IMR-90 (cell line): Measurements from ENCODE around the gene DNAJC5. TPM values are rescaled to one million over a fixed set of nuclear protein-coding genes. Genes with fewer than 3 reads are reported as not detected.

Source experiments
- ATAC-seq: fragments of 200-7000 bp; cut with Tn5 transposase; 2 replicates; pipeline ENCODE4 v1.9.1; 2020; ENCODE audit warnings: low read depth, mild to moderate bottlenecking, moderate library complexity
- BruUV-seq: library from RNA; stranded (reverse); fragments of 400-500 nt; replicated peaks from 2 replicates; lab custom pipeline; 2021; lab: Mats Ljungman, UMichigan
- CTCF ChIA-PET: fragments of 300-600 bp; formaldehyde crosslinking; extraction: SDS; loops from one replicate; lab custom pipeline; 2021; ENCODE audit warnings: antibody characterized with exemption; lab: Yijun Ruan, JAX
- POLR2A ChIA-PET: fragments of 300-600 bp; sonication (Branson Sonifier 250); formaldehyde crosslinking; loops from one replicate; lab custom pipeline; 2022; ENCODE audit warnings: antibody characterized with exemption; ENCODE audit not compliant: unreplicated experiment; lab: Charles Lee
- DNase-seq: peaks from one replicate; pipeline ENCODE4 v3.0.0; 2013
- H2AFZ ChIP-seq: replicated peaks from 2 replicates; pipeline ENCODE3; 2013; ENCODE audit warnings: low read length, mild to moderate bottlenecking; ENCODE audit not compliant: poor library complexity
- H2AK5ac ChIP-seq: 2 replicates; pipeline ENCODE4 v1.6.1; 2013; ENCODE audit warnings: low read depth, low read length, inconsistent platforms
- H2AK9ac ChIP-seq: replicated peaks from 2 replicates; pipeline ENCODE3; 2013; ENCODE audit warnings: mild to moderate bottlenecking, low read depth, low read length, moderate library complexity; ENCODE audit not compliant: poor library complexity
- H2BK120ac ChIP-seq: 2 replicates; pipeline ENCODE4 v1.6.1; 2013; ENCODE audit warnings: low read depth, low read length, inconsistent platforms
- H2BK15ac ChIP-seq: 3 replicates; pipeline ENCODE4 v1.6.1; 2013; ENCODE audit warnings: low read depth, low read length, inconsistent platforms
- H2BK20ac ChIP-seq: 2 replicates; pipeline ENCODE4 v1.6.1; 2013; ENCODE audit warnings: low read depth, mild to moderate bottlenecking, inconsistent platforms, low read length, moderate library complexity
- H2BK5ac ChIP-seq: 2 replicates; pipeline ENCODE4 v1.6.1; 2013; ENCODE audit warnings: mild to moderate bottlenecking, low read depth, low read length, inconsistent platforms; ENCODE audit not compliant: poor library complexity, severe bottlenecking
- H3K14ac ChIP-seq: replicated peaks from 2 replicates; pipeline ENCODE4 v1.6.1; 2013; ENCODE audit warnings: low read depth, low read length, inconsistent platforms
- H3K18ac ChIP-seq: 2 replicates; pipeline ENCODE4 v1.6.1; 2013; ENCODE audit warnings: low read depth, low read length, control low read depth
- H3K23ac ChIP-seq: 2 replicates; pipeline ENCODE4 v1.6.1; 2013; ENCODE audit warnings: low read depth, low read length, inconsistent platforms
- H3K27ac ChIP-seq: 2 replicates; pipeline ENCODE4 v1.5.1; 2013; ENCODE audit warnings: mild to moderate bottlenecking, control low read depth, low read length; ENCODE audit not compliant: insufficient read depth
- H3K27me3 ChIP-seq: 2 replicates; pipeline ENCODE4 v1.6.1; 2013; ENCODE audit warnings: low read length; ENCODE audit not compliant: control insufficient read depth, insufficient read depth
- H3K36me3 ChIP-seq: 2 replicates; pipeline ENCODE4 v1.6.1; 2013; ENCODE audit warnings: low read length, mixed read lengths; ENCODE audit not compliant: control insufficient read depth, insufficient read depth
- H3K4ac ChIP-seq: 2 replicates; pipeline ENCODE4 v1.6.1; 2013; ENCODE audit warnings: low read depth, low read length, inconsistent platforms
- H3K4me1 ChIP-seq: 2 replicates; pipeline ENCODE4 v1.6.1; 2013; ENCODE audit warnings: low read length, mixed read lengths; ENCODE audit not compliant: control insufficient read depth, insufficient read depth
- H3K4me2 ChIP-seq: 2 replicates; pipeline ENCODE4 v1.6.1; 2013; ENCODE audit warnings: low read depth, mild to moderate bottlenecking, control low read depth, low read length, moderate library complexity
- H3K4me3 ChIP-seq: 2 replicates; pipeline ENCODE4 v1.5.1; 2013; ENCODE audit warnings: low read depth, mild to moderate bottlenecking, control low read depth, low read length, moderate library complexity; ENCODE audit not compliant: insufficient read depth
- H3K56ac ChIP-seq: 2 replicates; pipeline ENCODE4 v1.6.1; 2013; ENCODE audit warnings: low read length, inconsistent platforms; ENCODE audit not compliant: insufficient read depth; ENCODE audit errors: extremely low read depth
- H3K79me1 ChIP-seq, 2 experiments: 2 replicates each; pipeline ENCODE4 v1.6.1; 2013; ENCODE audit warnings: low read length in 2 of 2, inconsistent platforms in 1 of 2, low read depth in 1 of 2
- H3K9ac ChIP-seq: 2 replicates; pipeline ENCODE4 v1.6.1; 2013; ENCODE audit warnings: low read depth, low read length, control low read depth
- H3K9me1 ChIP-seq: 2 replicates; pipeline ENCODE4 v1.6.1; 2013; ENCODE audit warnings: low read length, inconsistent platforms; ENCODE audit not compliant: insufficient read depth
- H3K9me3 ChIP-seq: 2 replicates; pipeline ENCODE4 v1.6.1; 2013; ENCODE audit warnings: low read length; ENCODE audit not compliant: control insufficient read depth, insufficient read depth
- H4K20me1 ChIP-seq: 2 replicates; pipeline ENCODE4 v1.6.1; 2013; ENCODE audit warnings: low read length, inconsistent platforms; ENCODE audit not compliant: insufficient read depth
- H4K5ac ChIP-seq: 2 replicates; pipeline ENCODE4 v1.6.1; 2013; ENCODE audit warnings: mild to moderate bottlenecking, low read depth, low read length, control low read depth
- H4K8ac ChIP-seq, 2 experiments: 2 replicates each; pipeline ENCODE4 v1.6.1; 2013; ENCODE audit warnings: low read depth in 2 of 2, low read length in 2 of 2, control low read depth in 1 of 2, inconsistent platforms in 1 of 2
- H4K91ac ChIP-seq: 2 replicates; pipeline ENCODE4 v1.6.1; 2013; ENCODE audit warnings: low read depth, low read length, inconsistent platforms; ENCODE audit not compliant: insufficient read depth
- CEBPB ChIP-seq: IDR thresholded peaks from 2 replicates; pipeline ENCODE4 v1.6.1; 2012; ENCODE audit warnings: low read depth, low read length, improper control_type of control experiment
- CHD1 ChIP-seq: IDR thresholded peaks from 2 replicates; pipeline ENCODE4 v1.6.1; 2012; ENCODE audit warnings: low read depth, low read length, improper control_type of control experiment
- FOS ChIP-seq: fragments of 150-350 bp; IDR thresholded peaks from 2 replicates; pipeline ENCODE4 v1.6.1; 2016; ENCODE audit warnings: low read depth, low read length
- MAFK ChIP-seq: IDR thresholded peaks from 2 replicates; pipeline ENCODE4 v1.6.1; 2012; ENCODE audit warnings: low read depth, low read length, improper control_type of control experiment
- MAZ ChIP-seq: IDR thresholded peaks from 2 replicates; pipeline ENCODE4 v1.6.1; 2012; ENCODE audit warnings: low read depth, mild to moderate bottlenecking, low read length, improper control_type of control experiment, moderate library complexity, borderline replicate concordance
- MXI1 ChIP-seq: IDR thresholded peaks from 2 replicates; pipeline ENCODE4 v1.6.1; 2012; ENCODE audit warnings: low read depth, mild to moderate bottlenecking, low read length, moderate library complexity, borderline replicate concordance
- NFE2L2 ChIP-seq: fragments of 150-350 bp; IDR thresholded peaks from 2 replicates; pipeline ENCODE4 v1.6.1; 2016; ENCODE audit warnings: low read depth, mild to moderate bottlenecking, low read length
- POLR2A ChIP-seq: IDR thresholded peaks from 2 replicates; pipeline ENCODE4 v1.6.1; 2012; ENCODE audit warnings: mild to moderate bottlenecking, low read depth, low read length
- RAD21 ChIP-seq: IDR thresholded peaks from 2 replicates; pipeline ENCODE4 v1.6.1; 2012; ENCODE audit warnings: low read length, improper control_type of control experiment
- RCOR1 ChIP-seq: IDR thresholded peaks from 2 replicates; pipeline ENCODE4 v1.6.1; 2012; ENCODE audit warnings: mild to moderate bottlenecking, low read length, improper control_type of control experiment; ENCODE audit not compliant: insufficient replicate concordance
- RFX5 ChIP-seq: IDR thresholded peaks from 2 replicates; pipeline ENCODE4 v1.8.0; 2012; ENCODE audit warnings: low read depth, mild to moderate bottlenecking, low read length, moderate library complexity
- SMC3 ChIP-seq: fragments of 150-350 bp; IDR thresholded peaks from 2 replicates; pipeline ENCODE4 v1.6.1; 2016; ENCODE audit warnings: low read depth, mild to moderate bottlenecking, antibody characterized with exemption, low read length, moderate library complexity
- WGBS, 2 experiments: methylation state at CpG; one replicate each; pipeline versions ENCODE4 v1.1.5 to v1.1.7; 2013; ENCODE audit warnings: missing lambda C conversion rate in 2 of 2; ENCODE audit not compliant: insufficient read length in 1 of 2; ENCODE audit errors: extremely low coverage in 2 of 2; 5-methylcytosine and 5-hydroxymethylcytosine counted together
- dilution Hi-C: fragments of 300-500 bp; cut with HindIII; formaldehyde crosslinking; loops from one replicate; pipeline ENCODE4 v1.14.3; 2018; ENCODE audit warnings: low sequenced_read_pairs; ENCODE audit not compliant: unreplicated experiment
- in situ Hi-C: fragments of 300-500 bp; cut with MboI; formaldehyde crosslinking; loops from 3 replicates; pipeline ENCODE4 v1.14.3; 2019; ENCODE audit warnings: low sequenced_read_pairs, inconsistent platforms, mixed read lengths
- intact Hi-C: fragments of 100-400 bp; cut with micrococcal nuclease; formaldehyde crosslinking; loops from 2 replicates; pipeline ENCODE4 v1.10.0; 2022
- polyA plus RNA-seq, 3 experiments: library from polyadenylated mRNA; depleted of rRNA; stranded (reverse); fragments of >200 nt; gene quantifications; 2 replicates each; pipeline ENCODE4 v1.2.3, GENCODE V29; 2012; ENCODE audit warnings: low replicate concordance in 1 of 3
- total RNA-seq: library from RNA; depleted of rRNA; stranded (reverse); fragments of >200 nt; gene quantifications from 2 replicates; pipeline ENCODE4 v1.2.3, GENCODE V29; 2012
- TF ChIP-seq, protein P1 (sequence below): fragments of 150-350 bp; IDR thresholded peaks from 2 replicates; pipeline ENCODE4 v1.6.1; 2017; ENCODE audit warnings: mild to moderate bottlenecking, antibody characterized with exemption, low read length, low read depth
- TF ChIP-seq, protein P2 (sequence below): fragments of 150-350 bp; IDR thresholded peaks from 2 replicates; pipeline ENCODE4 v1.6.1; 2016; ENCODE audit warnings: low read depth, mild to moderate bottlenecking, low read length, moderate library complexity, borderline replicate concordance
- TF ChIP-seq, protein P3 (sequence below): conservative IDR thresholded peaks from 2 replicates; pipeline ENCODE4 v1.5.1; 2012; ENCODE audit warnings: mild to moderate bottlenecking, low read depth, low read length, improper control_type of control experiment

Gene DNAJC5
- total and polyA plus RNA-seq, 2 of the 4 experiments (the other 2 are of a cell fraction) = 35.6 to 45.2 TPM

DNA sequence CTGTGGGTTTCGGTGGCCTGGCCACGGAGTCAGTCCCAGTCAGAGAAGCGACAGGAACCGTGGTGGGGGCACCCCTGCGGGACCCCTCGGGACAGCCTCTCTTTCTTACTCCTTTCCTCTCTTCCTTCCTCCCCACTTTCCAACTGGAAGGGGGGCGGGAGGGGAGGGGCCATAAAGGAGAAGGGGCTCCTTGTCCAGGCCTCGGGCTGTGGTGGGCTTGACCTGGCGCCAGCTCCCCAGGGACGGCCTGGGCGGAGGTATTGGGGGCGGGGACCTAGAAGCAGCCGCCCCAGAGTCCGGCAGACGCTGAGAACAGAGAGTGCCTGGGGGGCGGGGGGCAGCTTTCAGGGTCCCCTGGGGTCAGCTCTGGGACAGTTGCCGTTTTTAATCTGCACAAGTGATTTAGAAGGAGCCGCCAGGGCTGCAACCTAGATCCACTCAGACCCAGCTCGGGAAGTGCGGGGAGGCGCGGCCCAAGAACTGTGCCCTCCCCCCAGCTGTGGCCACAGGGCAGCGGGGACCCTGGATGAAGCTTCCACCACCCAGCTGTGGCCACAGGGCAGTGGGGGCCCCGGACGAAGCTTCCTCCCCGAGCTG, 40.1 kb upstream of the DNAJC5 start:
- Histone ChIP-seq H2AK5ac (peak overlapping the region; percentile 50; the same call in 1 of the 2 replicates), H4K8ac (peak overlapping the region; percentile 21 to 39; a peak in 1 of 4 replicates), H3K27ac (no peak overlapping the region), H3K4me3 (no peak overlapping the region), H3K36me3 (no peaks in the 10 kb centered on the region), H3K9ac (no peak overlapping the region), H2BK15ac (no peak overlapping the region), H3K18ac (no peak overlapping the region; the same call in 1 of the 2 replicates), H3K56ac (no peak overlapping the region), H2BK5ac (no peak overlapping the region), H2AK9ac (peak overlapping the region; percentile 28), H4K91ac (no peak overlapping the region), H3K4ac (peak overlapping the region; percentile 22; the same call in 1 of the 2 replicates), H3K27me3 (no peaks in the 10 kb centered on the region; the same call in 1 of the 2 replicates), H4K20me1 (no peaks in the 10 kb centered on the region; the same call in 1 of the 2 replicates), H3K9me3 (no peaks in the 10 kb centered on the region), H4K5ac (peak overlapping the region; percentile 60), H3K4me1 (peaks cover 27% of the 10 kb centered on the region), H3K79me1 (no peaks in the 10 kb centered on the region), H2AFZ (peak overlapping the region; percentile 78), H3K9me1 (no peaks in the 10 kb centered on the region), H2BK120ac (0 out of 2 replicates have a peak overlapping the region, but pooled peaks have one; percentile 15), H3K14ac (peak overlapping the region; percentile 65; the same call in 1 of the 2 replicates), H3K23ac (peak overlapping the region; percentile 16; the same call in 1 of the 2 replicates), H2BK20ac (no peak overlapping the region), H3K4me2 (no peak overlapping the region)
- POLR2A ChIA-PET = no interaction called here
- 27% methylated on average over 13 of the region's 26 CpGs; no CpG with 5 or more reads in 1 of the 2 experiments for WGBS, 2 experiments
- intact Hi-C loops = no loop called here
- in situ Hi-C loops = loop anchor here (5.0 kb wide), 1 partner anchor 73 kb away; no protein-coding TSS in a partner anchor
- CTCF ChIA-PET = interaction anchor here (1.2 kb wide), 1 partner anchor 9 kb away, joined by 3 read pairs; no protein-coding TSS in a partner anchor
- DNase-seq (no peak), ATAC-seq (peak; percentile 37)
- BruUV-seq = no TSS peak
- dilution Hi-C loops = no loop called here
- TF ChIP-seq, protein P1, sequence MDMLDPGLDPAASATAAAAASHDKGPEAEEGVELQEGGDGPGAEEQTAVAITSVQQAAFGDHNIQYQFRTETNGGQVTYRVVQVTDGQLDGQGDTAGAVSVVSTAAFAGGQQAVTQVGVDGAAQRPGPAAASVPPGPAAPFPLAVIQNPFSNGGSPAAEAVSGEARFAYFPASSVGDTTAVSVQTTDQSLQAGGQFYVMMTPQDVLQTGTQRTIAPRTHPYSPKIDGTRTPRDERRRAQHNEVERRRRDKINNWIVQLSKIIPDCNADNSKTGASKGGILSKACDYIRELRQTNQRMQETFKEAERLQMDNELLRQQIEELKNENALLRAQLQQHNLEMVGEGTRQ = no peak
- TF ChIP-seq POLR2A (no peak), CEBPB (no peak), RCOR1 (no peak), MAZ (no peak), RFX5 (no peak), RAD21 (no peak), NFE2L2 (no peak), FOS (no peak), MAFK (no peak), CHD1 (no peak), MXI1 (no peak), SMC3 (no peak)
- TF ChIP-seq, protein P2, sequence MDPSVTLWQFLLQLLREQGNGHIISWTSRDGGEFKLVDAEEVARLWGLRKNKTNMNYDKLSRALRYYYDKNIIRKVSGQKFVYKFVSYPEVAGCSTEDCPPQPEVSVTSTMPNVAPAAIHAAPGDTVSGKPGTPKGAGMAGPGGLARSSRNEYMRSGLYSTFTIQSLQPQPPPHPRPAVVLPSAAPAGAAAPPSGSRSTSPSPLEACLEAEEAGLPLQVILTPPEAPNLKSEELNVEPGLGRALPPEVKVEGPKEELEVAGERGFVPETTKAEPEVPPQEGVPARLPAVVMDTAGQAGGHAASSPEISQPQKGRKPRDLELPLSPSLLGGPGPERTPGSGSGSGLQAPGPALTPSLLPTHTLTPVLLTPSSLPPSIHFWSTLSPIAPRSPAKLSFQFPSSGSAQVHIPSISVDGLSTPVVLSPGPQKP = no peak
- TF ChIP-seq, protein P3, sequence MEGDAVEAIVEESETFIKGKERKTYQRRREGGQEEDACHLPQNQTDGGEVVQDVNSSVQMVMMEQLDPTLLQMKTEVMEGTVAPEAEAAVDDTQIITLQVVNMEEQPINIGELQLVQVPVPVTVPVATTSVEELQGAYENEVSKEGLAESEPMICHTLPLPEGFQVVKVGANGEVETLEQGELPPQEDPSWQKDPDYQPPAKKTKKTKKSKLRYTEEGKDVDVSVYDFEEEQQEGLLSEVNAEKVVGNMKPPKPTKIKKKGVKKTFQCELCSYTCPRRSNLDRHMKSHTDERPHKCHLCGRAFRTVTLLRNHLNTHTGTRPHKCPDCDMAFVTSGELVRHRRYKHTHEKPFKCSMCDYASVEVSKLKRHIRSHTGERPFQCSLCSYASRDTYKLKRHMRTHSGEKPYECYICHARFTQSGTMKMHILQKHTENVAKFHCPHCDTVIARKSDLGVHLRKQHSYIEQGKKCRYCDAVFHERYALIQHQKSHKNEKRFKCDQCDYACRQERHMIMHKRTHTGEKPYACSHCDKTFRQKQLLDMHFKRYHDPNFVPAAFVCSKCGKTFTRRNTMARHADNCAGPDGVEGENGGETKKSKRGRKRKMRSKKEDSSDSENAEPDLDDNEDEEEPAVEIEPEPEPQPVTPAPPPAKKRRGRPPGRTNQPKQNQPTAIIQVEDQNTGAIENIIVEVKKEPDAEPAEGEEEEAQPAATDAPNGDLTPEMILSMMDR = no peak
